ENCODE data around the gene FAM3B.

The FAM3B gene

DNA sequence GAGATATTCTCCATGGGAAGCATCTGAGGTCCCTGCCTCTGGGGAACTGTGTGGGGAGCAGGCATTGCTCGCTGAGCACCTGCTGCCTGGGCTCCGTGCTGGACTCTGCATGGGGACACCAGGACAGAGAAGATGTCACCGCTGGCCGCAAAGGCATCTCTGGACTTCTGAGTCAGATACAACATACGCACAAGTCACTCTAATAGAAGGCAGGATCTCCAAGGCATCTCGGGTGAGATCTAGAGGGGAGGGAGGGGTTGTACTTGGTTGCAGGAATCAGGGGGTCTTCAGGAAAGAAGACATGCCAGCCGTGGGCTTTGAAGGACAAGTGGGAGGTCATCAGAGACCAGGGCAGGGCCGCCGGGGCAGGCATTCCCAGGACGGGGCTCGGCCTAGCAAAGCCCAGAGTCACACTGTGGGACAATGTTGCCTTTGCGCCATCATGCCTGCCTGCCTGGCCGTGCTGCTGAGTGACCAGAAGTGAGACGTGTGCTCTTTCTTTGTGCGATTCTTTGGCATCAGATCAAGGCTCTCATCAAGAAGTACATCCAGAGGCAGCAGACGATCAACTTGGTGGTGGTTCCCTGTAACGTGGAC lies 73.5 kb downstream of the FAM3B start:
- no peak for DNase-seq (ENCODE audit: extremely low read depth in 1 of 2, low read depth in 1 of 2)

DNA sequence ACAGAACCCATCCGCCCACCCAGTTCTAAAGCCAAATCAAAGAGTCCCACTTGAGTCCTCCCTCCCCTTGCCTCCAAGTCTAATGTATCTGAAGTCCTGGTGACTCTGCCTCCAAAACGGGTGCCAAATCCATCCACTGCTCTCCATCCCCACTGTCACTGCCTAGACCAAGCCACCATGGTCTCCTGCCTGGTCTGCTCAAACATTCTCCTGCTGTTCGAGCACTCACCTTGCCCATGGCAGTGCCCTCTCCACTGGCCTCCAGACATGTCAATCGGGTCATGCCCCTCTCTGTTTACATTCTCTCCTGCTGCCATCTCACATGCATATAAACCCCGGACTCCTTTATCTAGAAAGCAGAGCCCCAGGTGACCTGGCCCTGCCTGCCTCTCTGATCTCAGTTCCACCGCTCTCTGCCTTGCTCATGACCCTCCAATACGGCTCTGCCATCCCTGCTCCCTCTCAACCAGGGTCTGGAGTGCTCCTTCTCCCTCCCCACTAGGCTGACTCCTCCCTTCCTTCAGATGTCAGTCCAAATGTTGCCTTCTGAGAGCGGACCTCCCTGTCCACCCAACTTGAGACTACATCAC lies 77.4 kb downstream of the FAM3B start:
- no peak for DNase-seq (ENCODE audit: extremely low read depth in 1 of 2, low read depth in 1 of 2)

DNA sequence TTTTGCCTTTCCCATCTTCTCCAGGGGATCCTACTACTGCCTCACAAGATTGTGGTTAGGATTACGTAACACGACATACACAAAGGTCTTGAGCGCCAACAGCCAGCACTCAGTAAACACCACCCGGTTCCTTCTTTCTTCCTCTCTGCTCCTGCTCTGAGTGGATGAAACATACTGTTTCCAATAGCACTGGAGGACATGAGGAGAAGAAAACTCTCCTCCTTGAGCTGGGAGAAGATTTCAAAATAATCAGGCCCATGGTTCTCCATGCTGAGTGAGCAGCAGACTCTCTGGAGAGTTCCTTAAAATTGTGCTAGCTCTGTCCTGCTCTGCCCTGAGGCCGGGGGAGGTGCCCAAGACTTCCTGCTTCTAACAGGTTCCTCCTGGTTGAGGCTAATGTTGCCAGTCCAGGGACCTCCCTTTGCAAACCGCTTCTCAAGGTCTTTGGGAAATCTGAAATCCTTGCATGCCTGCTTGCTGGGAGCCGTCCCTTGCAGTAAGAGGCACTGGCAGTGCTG lies 80.0 kb downstream of the FAM3B start:
- DNase-seq (ENCODE audit: extremely low read depth in 1 of 2, low read depth in 1 of 2), result no peak

DNA sequence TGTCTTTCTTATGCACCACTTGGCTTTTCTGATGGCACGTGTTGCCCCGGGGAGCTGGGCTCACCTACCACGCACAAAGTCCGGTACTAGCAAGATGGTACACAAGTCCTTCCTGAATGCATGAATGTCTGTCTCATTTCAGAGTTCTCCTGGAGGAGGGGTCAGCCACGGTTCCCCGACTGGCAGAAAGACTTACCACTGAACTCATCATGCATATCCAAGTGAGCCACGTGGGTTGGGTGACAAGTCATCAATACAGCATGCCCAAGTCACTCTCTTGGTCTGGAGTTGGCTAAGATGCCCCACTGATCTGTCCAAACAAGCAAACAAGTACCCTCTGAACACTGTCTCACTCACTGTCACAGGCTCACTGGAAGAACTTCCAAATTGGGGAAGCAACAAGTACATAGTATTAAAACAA lies 80.9 kb downstream of the FAM3B start:
- DNase-seq (ENCODE audit: extremely low read depth in 1 of 2, low read depth in 1 of 2), result no peak

DNA sequence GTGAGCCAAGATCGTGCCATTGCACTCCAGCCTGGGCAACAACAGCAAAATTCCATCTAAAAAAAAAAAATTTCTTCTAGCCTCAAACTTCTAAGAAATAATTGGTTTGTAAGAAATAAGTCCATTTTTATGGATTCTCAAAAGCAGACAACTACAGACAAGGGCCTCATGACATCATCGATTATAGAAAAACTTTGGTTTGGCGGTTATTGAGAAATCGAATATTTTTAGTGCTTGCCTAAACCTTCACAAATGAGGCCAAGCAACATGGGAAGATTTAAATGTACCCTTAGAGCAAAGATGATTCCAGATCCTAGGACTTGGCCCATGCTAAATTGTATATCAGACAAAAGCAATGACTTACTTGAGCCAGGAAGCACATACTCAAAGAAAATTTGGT lies 81.7 kb downstream of the FAM3B start:
- no peak for DNase-seq (ENCODE audit: extremely low read depth in 1 of 2, low read depth in 1 of 2)

DNA sequence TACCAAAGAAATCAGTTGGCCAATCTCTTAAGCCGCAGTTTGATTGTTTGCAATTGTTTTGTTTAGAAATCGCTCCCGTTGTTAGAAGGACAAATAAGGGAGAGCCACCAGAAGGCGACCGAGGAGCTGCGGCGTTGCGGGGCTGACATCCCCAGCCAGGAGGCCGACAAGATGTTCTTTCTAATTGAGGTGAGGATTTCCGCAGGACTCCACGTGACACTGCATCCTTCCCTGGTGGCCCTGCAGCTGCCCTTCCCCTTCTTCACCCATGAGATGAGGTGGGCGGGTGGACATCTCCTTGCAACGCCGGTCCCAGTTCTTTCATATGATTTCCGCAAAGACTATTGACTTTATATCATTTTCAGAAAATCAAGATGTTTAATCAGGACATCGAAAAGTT lies 82.2 kb downstream of the FAM3B start:
- DNase-seq (ENCODE audit: extremely low read depth in 1 of 2, low read depth in 1 of 2), result no peak

DNA sequence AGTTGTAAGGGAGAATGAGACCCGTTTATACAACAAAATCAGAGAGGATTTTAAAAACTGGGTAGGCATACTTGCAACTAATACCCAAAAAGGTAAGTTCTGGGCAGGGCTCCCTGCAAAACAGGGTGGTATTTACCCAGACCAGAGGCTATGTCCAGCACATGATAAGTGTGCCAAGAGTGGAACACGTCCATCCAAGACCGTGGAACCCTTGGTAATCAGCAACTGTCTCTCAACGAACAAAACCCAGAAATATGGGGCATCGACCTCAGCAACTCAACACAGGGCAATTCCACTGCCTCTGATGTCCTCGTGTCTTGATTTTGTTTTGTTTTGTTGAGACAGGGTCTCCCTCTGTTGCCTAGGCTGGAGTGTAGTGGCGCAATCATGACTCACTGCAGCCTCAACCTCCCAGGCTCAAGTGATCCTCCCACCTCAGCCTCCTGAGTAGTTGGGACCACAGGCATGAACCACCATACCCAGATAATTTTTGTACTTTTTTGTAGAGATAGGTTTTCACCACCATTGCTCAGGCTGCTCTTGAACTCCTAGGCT lies 82.7 kb downstream of the FAM3B start:
- no peak for DNase-seq (ENCODE audit: extremely low read depth in 1 of 2, low read depth in 1 of 2)

DNA sequence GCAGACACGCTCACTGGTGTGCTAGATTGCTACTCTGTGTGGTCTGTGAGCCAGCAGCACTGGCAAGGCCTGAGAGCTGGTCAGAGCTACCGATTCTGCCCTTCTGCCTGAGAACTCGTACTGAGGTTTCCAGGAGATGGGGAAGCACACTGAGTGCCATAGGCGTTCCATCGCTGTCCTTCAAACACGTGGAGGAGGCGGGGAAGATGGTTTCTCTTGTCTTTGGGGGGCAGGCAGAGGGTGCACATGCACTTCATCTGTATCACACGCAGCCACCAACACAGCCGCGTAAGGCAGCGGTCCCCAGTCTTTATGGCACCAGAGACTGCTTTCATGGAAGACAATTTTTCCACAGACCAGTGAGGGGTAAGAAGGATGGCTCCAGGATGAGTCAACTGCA lies 85.6 kb downstream of the FAM3B start:
- no peak for DNase-seq (ENCODE audit: extremely low read depth in 1 of 2, low read depth in 1 of 2)

DNA sequence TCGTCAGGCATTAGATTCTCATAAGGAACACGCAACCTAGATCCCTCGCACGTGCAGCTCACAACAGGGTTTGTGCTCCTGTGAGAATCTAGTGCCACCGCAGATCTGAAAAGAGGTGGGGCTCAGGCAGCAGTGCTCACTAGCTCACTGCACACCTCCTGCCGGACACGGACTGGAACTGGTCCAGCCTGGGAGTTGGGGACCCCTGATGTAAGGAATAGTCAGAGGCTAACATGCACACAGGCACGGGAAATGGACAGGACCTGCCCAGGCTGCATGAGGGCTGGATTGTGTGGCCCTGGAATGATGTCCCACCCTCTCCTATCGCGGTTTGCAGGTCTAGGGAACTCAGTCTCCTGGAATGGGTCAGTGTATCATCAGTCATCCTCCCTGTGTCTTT lies 86.2 kb downstream of the FAM3B start:
- DNase-seq (ENCODE audit: extremely low read depth in 1 of 2, low read depth in 1 of 2), result no peak

DNA sequence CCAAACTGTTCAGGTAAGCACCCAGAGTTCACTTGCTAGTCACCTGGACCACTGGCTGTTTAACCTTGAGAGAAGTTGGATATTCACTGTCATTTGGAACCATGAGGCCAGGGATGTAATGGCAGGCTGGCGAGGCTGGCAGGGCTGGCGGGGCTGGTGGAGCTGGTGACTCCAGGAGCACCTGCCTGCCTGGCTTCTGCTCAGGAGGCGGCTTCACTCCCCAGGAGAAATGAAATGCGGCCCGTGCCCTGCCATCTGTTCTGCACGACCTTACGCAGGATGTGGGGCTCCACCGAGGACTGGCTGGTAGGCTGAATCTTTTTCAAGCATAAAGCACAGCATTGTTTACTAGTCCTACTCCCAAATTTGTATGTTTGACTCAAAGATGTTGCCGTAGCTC lies 86.7 kb downstream of the FAM3B start:
- DNase-seq (ENCODE audit: extremely low read depth in 1 of 2, low read depth in 1 of 2), result no peak

DNA sequence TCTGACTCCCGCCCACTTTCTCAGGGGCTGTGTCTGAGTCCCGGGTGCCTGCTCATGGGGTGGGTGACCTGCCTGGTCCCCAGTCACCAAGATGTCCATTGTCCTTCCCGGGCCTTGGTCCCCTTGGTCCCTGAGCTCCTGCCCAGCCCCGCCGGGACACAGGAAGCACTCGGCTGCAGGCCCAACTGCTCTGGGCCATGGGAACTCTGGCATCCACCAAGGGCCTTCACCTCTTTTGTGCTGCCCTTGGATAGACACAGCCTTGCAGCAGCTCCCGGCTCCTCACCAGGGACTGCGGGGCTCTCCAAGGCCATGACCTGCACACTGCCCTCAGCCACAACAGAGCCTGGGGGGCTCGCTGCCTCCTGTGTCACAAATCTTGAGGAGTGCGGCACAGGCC lies 87.4 kb downstream of the FAM3B start:
- DNase-seq (ENCODE audit: extremely low read depth in 1 of 2, low read depth in 1 of 2), result no peak

DNA sequence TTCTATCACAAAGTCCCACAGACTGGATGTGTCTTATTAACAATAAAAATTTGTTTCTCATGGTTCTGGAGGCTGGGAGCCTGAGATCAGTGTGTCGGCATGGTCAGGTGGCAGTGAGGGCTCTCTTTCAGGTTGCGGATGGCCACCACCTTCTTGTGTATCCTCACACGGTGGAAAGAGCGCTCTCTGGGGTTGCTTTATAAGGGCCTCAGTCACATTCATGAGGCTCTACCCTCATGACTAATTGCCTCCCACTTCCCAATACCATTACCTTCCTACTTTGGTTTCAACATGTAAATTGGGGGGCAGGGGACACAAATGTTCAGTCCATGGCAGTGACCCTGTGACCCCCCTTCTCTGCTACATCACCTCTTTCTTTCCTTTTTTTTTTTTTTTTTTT lies 88.7 kb downstream of the FAM3B start:
- DNase-seq (ENCODE audit: extremely low read depth in 1 of 2, low read depth in 1 of 2), result no peak

DNA sequence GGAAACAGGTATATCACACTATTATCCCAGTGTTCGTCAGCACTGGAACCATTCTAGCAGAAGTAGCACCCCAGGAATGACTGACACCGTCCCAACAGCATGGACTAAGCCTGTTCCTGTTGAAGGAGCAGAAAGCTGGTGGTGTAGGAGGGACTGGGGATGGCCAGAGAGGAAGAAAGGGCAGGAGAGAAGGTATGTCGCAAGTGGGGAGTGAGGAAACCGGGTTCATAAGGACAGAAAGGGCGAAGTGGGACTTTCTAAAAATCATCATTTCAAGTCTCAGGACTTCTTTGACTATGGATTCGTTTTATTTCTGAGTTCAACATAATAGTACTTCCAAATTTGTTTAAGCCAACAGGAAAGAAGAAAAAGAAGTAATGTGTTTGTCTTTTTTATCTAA lies 89.7 kb downstream of the FAM3B start:
- no peak for DNase-seq (ENCODE audit: extremely low read depth in 1 of 2, low read depth in 1 of 2)

Data from stimulated activated CD8-positive, alpha-beta memory T cell treated with anti-CD3 and anti-CD28 coated beads, Interleukin-7, amount 100 ng/mL, for 48 hours (primary cell).